ENCODE results near the gene SACM1L.
A peak's percentile ranks its signal among the peaks of the same experiment; 100 is the strongest.

GRCh38 chr3:45670991-45671390 lies 18.2 kb upstream of the SACM1L start:
- peak in 2 of 12 donors; percentile 18 to 27 for TF ChIP-seq CTCF (IDR thresholded peaks at IDR 0.05)
- TF ChIP-seq POLR2A (IDR thresholded peaks at IDR 0.05) = no peak

Measured in heart left ventricle (tissue), 13 donors.